SK-N-SH (cell line): Measurements from ENCODE around the gene SURF6.

ENCODE experiments used
- ELF1 ChIP-seq: IDR thresholded peaks from 2 replicates; pipeline ENCODE4 v1.4.0; 2012
- EP300 ChIP-seq, 2 experiments: IDR thresholded peaks; 2 replicates each; pipeline versions ENCODE4 v1.4.0 to v1.6.1; 2012; ENCODE audit warnings: borderline replicate concordance in 1 of 2, low read depth in 1 of 2, low read length in 1 of 2

GRCh38 chr9:133354766-133355165 is 18.8 kb upstream of the SURF6 start:
- TF ChIP-seq EP300 (IDR thresholded peaks at IDR 0.05; ENCODE audit: borderline replicate concordance in 1 of 2, low read depth in 1 of 2, low read length in 1 of 2) = no peak
- no peak for TF ChIP-seq ELF1
